PFSK-1 (cell line): ENCODE measurements around the gene HHLA2.

Experiments used
- FOXP2 ChIP-seq: optimal IDR thresholded peaks from 2 replicates; pipeline ENCODE3; 2011; ENCODE audit warnings: borderline replicate concordance, control low read depth, inconsistent platforms; ENCODE audit not compliant: insufficient read depth; ENCODE audit errors: extremely low read length, extremely low read depth
- POLR2AphosphoS5 ChIP-seq: IDR thresholded peaks from 2 replicates; pipeline ENCODE4 v1.6.1; 2012; ENCODE audit warnings: low read depth, mild to moderate bottlenecking, control low read depth, low read length, moderate library complexity
- REST ChIP-seq, 2 experiments: IDR thresholded peaks; 2 replicates each; pipeline versions ENCODE4 v1.6.1 to v1.8.0; 2011 to 2012; ENCODE audit warnings: low read depth in 2 of 2, low read length in 2 of 2, control low read depth in 1 of 2, inconsistent platforms in 1 of 2, mild to moderate bottlenecking in 1 of 2, moderate library complexity in 1 of 2; ENCODE audit not compliant: insufficient read depth in 1 of 2
- TAF1 ChIP-seq: IDR thresholded peaks from 2 replicates; pipeline ENCODE4 v1.6.1; 2012; ENCODE audit warnings: low read length, control low read depth, borderline replicate concordance; ENCODE audit not compliant: insufficient read depth

GRCh38 chr3:108255131-108255530 lies 41.2 kb upstream of the HHLA2 start:
- TF ChIP-seq TAF1 (no peak), POLR2AphosphoS5 (no peak), FOXP2 (no peak), REST (IDR thresholded peaks at IDR 0.05; ENCODE audit: insufficient read depth in 1 of 2, low read depth in 2 of 2, low read length in 2 of 2) (no peak)
